AG04450 (cell line): Measurements from ENCODE around the gene ANP32A. TPM values are rescaled to one million over a fixed set of nuclear protein-coding genes. Genes with fewer than 3 reads are reported as not detected.

Source experiments
- CTCF ChIA-PET: fragments of 300-600, 350-600 bp; formaldehyde crosslinking; extraction: SDS; loops from one replicate; lab custom pipeline; 2022; ENCODE audit warnings: antibody characterized with exemption, inconsistent platforms; lab: Charles Lee
- POLR2A ChIA-PET: fragments of 350-600 bp; formaldehyde crosslinking; extraction: SDS; loops from one replicate; lab custom pipeline; 2021; ENCODE audit warnings: antibody characterized with exemption, inconsistent platforms; lab: Yijun Ruan, JAX
- DNase-seq: peaks from one replicate; pipeline ENCODE4 v3.0.0-alpha.2; 2011; ENCODE audit warnings: low read depth, low spot score
- H3K27ac ChIP-seq: one replicate; pipeline ENCODE4 v1.5.1; 2012; ENCODE audit warnings: low read depth, low read length, control low read depth
- H3K27me3 ChIP-seq: one replicate; pipeline ENCODE4 v1.6.0; 2012; ENCODE audit warnings: low read length; ENCODE audit not compliant: control insufficient read depth, insufficient read depth
- H3K4me3 ChIP-seq: 2 replicates; pipeline ENCODE4 v1.5.1; 2011; ENCODE audit warnings: mild to moderate bottlenecking, low read depth, low read length, control low read depth
- H3K9me3 ChIP-seq: 2 replicates; pipeline ENCODE4 v1.5.1; 2012; ENCODE audit warnings: low read length; ENCODE audit not compliant: control insufficient read depth, insufficient read depth
- CTCF ChIP-seq: IDR thresholded peaks from 2 replicates; pipeline ENCODE4 v1.5.1; 2011; ENCODE audit warnings: low read depth, low read length, control low read depth, inconsistent platforms
- polyA plus RNA-seq: library from polyadenylated mRNA; depleted of rRNA; stranded (reverse); fragments of >200 nt; gene quantifications from 2 replicates; pipeline ENCODE4 v1.2.3, GENCODE V29; 2011

The ANP32A gene
- polyA plus RNA-seq, 1 experiment, result 69.4 TPM

- ChIA-PET CTCF (interaction anchor here (1.6 kb wide), 1 partner anchor 86 kb away, joined by 5 read pairs; no protein-coding TSS in a partner anchor), POLR2A (no interaction called here)
- TF ChIP-seq CTCF, result no peak
- H3K27me3 ChIP-seq, result no peaks in the 10 kb centered on the region
- no peak overlapping the region for H3K4me3 ChIP-seq
- no peaks in the 10 kb centered on the region for H3K9me3 ChIP-seq
- no peak for DNase-seq
- peak overlapping the region; percentile 11 for H3K27ac ChIP-seq
Observed at GRCh38 chr15:68789534-68790241, 31.0 kb downstream of the ANP32A start.

GRCh38 chr15:68789091-68789490, 31.6 kb downstream of the ANP32A start:
- no peaks in the 10 kb centered on the region for H3K9me3 ChIP-seq
- CTCF ChIA-PET, result interaction anchor here (1.6 kb wide), 1 partner anchor 87 kb away, joined by 5 read pairs; no protein-coding TSS in a partner anchor
- no peak overlapping the region for H3K4me3 ChIP-seq
- POLR2A ChIA-PET, result no interaction called here
- H3K27ac ChIP-seq, result no peak overlapping the region
- no peak for DNase-seq
- TF ChIP-seq CTCF, result no peak
- H3K27me3 ChIP-seq, result no peaks in the 10 kb centered on the region

- no peak overlapping the region for H3K27ac ChIP-seq
- ChIA-PET POLR2A (no interaction called here), CTCF (interaction anchor here (1.6 kb wide), 1 partner anchor 88 kb away, joined by 5 read pairs; no protein-coding TSS in a partner anchor)
- no peaks in the 10 kb centered on the region for H3K27me3 ChIP-seq
- no peak for DNase-seq
- H3K9me3 ChIP-seq, result no peaks in the 10 kb centered on the region
- TF ChIP-seq CTCF, result no peak
- no peak overlapping the region for H3K4me3 ChIP-seq
Observed at GRCh38 chr15:68788264-68788624, 32.5 kb downstream of the ANP32A start.

- Histone ChIP-seq H3K27ac (no peak overlapping the region), H3K27me3 (no peaks in the 10 kb centered on the region), H3K4me3 (no peak overlapping the region), H3K9me3 (no peaks in the 10 kb centered on the region)
- ChIA-PET POLR2A (no interaction called here), CTCF (interaction anchor here (0.7 to 1.6 kb wide), 2 partner anchors 88 to 114 kb away, joined by 5 to 9 read pairs; no protein-coding TSS in a partner anchor)
- no peak for TF ChIP-seq CTCF
- DNase-seq, result no peak
Observed at GRCh38 chr15:68787609-68788263, 33.0 kb downstream of the ANP32A start.

GRCh38 chr15:68786753-68787152, 33.9 kb downstream of the ANP32A start:
- no peak overlapping the region for H3K27ac ChIP-seq
- no peaks in the 10 kb centered on the region for H3K9me3 ChIP-seq
- DNase-seq, result no peak
- no peak overlapping the region for H3K4me3 ChIP-seq
- CTCF ChIA-PET, result interaction anchor here (0.7 kb wide), 1 partner anchor 113 kb away, joined by 9 read pairs; no protein-coding TSS in a partner anchor
- TF ChIP-seq CTCF, result no peak
- no peaks in the 10 kb centered on the region for H3K27me3 ChIP-seq
- POLR2A ChIA-PET, result interaction anchor here (0.6 kb wide), 1 partner anchor 41 kb away, joined by 7 read pairs; no protein-coding TSS in a partner anchor
